Adrenal gland (tissue), 5 donors: Measurements from ENCODE around the gene RAB20.

Source experiments
- POLR2A ChIP-seq, 2 donors: fragments of 450-650 bp; IDR thresholded peaks; one replicate each; pipeline ENCODE4 v1.6.1; 2017; ENCODE audit warnings: antibody characterized with exemption in 2 of 2, mild to moderate bottlenecking in 2 of 2, moderate library complexity in 1 of 2
- TF ChIP-seq, protein P1 (sequence below), 6 experiments: fragments of 450-650 bp in 4 of 6; fragments of 200-600 bp in 2 of 6; sonication (generic) in 1 of 6; IDR thresholded peaks; 1 replicate in 5 of 6; 2 replicates in 1 of 6; pipeline versions ENCODE4 v1.5.1 to v1.8.0; 2016 to 2021; ENCODE audit warnings: antibody characterized with exemption in 6 of 6, mild to moderate bottlenecking in 2 of 6, moderate library complexity in 1 of 6
- donor health status: DM: no; HTN: no; CAD: no.

DNA sequence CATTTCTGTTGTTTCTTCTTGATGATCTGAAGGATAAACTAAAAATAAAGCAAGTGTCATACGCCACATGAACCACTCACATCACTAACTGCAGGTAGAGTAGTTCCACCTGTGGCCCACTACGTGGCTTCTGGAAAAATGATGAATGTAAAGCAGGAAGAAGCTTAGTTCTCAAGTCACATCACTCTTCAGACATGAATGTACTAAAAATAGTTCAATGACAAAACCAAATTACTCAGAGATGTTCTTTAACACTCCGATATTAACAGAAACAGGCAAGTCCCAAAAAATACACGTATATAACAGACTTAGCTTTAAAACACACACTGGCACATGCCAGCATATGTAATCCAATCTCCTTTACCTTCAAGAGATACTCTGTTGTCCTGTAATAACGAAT is 21.6 kb downstream of the RAB20 start:
- TF ChIP-seq, protein P1, sequence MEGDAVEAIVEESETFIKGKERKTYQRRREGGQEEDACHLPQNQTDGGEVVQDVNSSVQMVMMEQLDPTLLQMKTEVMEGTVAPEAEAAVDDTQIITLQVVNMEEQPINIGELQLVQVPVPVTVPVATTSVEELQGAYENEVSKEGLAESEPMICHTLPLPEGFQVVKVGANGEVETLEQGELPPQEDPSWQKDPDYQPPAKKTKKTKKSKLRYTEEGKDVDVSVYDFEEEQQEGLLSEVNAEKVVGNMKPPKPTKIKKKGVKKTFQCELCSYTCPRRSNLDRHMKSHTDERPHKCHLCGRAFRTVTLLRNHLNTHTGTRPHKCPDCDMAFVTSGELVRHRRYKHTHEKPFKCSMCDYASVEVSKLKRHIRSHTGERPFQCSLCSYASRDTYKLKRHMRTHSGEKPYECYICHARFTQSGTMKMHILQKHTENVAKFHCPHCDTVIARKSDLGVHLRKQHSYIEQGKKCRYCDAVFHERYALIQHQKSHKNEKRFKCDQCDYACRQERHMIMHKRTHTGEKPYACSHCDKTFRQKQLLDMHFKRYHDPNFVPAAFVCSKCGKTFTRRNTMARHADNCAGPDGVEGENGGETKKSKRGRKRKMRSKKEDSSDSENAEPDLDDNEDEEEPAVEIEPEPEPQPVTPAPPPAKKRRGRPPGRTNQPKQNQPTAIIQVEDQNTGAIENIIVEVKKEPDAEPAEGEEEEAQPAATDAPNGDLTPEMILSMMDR (IDR thresholded peaks at IDR 0.05) = no peak
- TF ChIP-seq POLR2A (IDR thresholded peaks at IDR 0.05) = no peak
